ENCODE data around the gene SUGCT.

DNA sequence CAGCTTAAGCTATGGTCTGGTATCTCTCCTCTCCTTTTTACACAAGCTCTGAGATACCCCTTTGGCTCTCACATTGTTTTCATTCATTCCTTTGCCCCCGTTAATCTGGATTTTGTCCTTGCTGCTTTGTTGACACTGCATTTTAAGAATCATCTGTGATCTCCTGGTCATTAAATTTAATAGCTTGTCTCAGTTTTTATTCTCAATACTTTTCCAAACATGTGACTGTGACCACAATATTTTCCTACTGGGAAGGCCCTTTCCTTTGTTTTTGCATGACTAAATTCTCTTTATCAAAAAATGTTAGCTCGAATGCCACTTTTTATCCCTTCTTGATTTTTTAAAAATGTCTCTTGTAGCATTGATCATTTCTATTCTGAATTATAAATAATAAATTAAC, 171.2 kb downstream of the SUGCT start:
- TF ChIP-seq POLR2A (IDR thresholded peaks at IDR 0.05) (no peak), POLR2AphosphoS5 (IDR thresholded peaks at IDR 0.05) (no peak)
- TF ChIP-seq, protein P1, sequence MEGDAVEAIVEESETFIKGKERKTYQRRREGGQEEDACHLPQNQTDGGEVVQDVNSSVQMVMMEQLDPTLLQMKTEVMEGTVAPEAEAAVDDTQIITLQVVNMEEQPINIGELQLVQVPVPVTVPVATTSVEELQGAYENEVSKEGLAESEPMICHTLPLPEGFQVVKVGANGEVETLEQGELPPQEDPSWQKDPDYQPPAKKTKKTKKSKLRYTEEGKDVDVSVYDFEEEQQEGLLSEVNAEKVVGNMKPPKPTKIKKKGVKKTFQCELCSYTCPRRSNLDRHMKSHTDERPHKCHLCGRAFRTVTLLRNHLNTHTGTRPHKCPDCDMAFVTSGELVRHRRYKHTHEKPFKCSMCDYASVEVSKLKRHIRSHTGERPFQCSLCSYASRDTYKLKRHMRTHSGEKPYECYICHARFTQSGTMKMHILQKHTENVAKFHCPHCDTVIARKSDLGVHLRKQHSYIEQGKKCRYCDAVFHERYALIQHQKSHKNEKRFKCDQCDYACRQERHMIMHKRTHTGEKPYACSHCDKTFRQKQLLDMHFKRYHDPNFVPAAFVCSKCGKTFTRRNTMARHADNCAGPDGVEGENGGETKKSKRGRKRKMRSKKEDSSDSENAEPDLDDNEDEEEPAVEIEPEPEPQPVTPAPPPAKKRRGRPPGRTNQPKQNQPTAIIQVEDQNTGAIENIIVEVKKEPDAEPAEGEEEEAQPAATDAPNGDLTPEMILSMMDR (IDR thresholded peaks at IDR 0.05 in 8 of 11, conservative IDR thresholded peaks at IDR 0.05 in 3 of 11): no peak
